Cardiac fibroblast (primary cell): ENCODE data around the gene ARID3A.

ENCODE experiments used
- DNase-seq, 2 donors: peaks; one replicate each; pipeline versions ENCODE4 v3.0.0 to v3.0.0-alpha.2; 2010; ENCODE audit warnings: low read depth in 2 of 2
- H3K4me3 ChIP-seq, 2 donors: replicated peaks in 1 of 2; 1 replicate in 1 of 2; 2 replicates in 1 of 2; pipeline ENCODE4 v1.5.1; 2011; ENCODE audit warnings: low read depth in 2 of 2, low read length in 2 of 2, mild to moderate bottlenecking in 2 of 2, moderate library complexity in 1 of 2
- TF ChIP-seq, protein P1 (sequence below): IDR thresholded peaks from one replicate; pipeline ENCODE4 v1.5.1; 2011; ENCODE audit warnings: low read depth, mild to moderate bottlenecking, low read length, inconsistent platforms

ARID3A gene

DNA sequence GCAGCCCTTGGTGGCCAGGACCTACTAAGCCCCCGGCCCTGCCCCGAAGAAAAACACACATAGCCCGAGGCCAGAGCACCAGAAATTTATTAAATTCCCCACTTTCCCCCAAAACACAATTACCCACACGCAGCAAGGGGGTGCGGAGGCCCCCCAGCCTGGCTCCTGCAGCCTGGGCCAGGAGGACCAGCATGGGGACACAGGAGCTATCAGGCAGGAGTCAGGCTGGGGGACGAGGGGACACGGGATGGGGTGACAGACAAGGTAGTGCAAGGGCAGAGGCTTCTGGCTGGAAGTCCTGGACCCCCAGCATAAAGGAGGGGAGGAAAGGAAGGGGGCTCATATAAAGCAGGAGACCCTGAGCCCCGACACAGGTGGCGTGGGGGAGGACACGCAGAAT is 29.4 kb upstream of the ARID3A start:
- DNase-seq: no peak
- H3K4me3 ChIP-seq: no peak overlapping the region
- TF ChIP-seq, protein P1, sequence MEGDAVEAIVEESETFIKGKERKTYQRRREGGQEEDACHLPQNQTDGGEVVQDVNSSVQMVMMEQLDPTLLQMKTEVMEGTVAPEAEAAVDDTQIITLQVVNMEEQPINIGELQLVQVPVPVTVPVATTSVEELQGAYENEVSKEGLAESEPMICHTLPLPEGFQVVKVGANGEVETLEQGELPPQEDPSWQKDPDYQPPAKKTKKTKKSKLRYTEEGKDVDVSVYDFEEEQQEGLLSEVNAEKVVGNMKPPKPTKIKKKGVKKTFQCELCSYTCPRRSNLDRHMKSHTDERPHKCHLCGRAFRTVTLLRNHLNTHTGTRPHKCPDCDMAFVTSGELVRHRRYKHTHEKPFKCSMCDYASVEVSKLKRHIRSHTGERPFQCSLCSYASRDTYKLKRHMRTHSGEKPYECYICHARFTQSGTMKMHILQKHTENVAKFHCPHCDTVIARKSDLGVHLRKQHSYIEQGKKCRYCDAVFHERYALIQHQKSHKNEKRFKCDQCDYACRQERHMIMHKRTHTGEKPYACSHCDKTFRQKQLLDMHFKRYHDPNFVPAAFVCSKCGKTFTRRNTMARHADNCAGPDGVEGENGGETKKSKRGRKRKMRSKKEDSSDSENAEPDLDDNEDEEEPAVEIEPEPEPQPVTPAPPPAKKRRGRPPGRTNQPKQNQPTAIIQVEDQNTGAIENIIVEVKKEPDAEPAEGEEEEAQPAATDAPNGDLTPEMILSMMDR: no peak

DNA sequence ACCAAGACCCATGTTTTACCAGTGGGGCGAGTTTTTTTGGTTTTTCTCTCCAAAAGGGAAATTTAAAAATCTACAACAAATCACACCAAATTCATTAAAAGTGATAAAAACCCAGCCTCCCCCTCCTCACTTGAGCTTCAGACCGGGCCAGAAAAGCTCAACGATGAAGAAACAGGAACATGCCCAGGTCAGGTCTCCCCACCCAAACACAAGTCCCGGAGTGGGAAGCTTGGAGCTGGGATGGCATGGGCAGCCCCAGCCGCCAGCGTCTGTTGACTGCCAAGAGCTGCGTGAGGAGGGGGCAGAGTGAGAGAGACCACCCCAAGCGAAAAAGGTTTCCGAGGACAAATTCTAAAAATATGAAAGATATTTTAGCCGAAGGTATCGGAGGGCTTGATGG is 28.8 kb upstream of the ARID3A start:
- TF ChIP-seq, protein P1: no peak
- no peak for DNase-seq
- no peak overlapping the region for H3K4me3 ChIP-seq

DNA sequence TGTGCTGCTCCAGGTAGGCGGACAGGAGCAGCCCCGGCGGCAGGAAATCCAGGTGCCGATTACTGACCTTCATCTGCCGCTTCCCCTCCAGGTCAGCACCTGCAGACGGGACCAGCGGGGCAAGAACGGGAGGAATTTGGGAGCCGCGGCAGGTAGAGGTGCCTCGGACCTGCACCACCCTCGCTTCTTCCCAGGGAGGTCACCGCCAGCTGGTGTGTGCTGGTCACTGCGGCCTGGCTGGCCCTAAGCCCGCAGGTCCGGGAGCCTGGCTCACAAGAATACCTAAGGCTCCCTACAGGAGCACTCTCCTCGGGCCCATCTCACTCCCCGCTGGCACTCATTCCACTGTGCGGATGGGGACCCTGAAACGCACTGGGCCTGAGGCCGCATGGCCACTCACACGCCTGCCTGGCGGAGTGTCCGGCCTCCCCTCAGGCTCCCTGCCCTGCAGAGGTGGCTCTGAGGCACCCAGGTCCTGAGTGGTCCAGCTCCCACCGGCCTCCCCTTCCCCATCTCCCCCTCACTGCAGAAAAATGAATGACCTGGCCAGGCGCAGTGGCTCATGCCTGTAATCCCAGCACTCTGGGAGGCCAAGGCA is 28.3 kb upstream of the ARID3A start:
- no peak for DNase-seq
- TF ChIP-seq, protein P1: no peak
- H3K4me3 ChIP-seq: no peak overlapping the region

DNA sequence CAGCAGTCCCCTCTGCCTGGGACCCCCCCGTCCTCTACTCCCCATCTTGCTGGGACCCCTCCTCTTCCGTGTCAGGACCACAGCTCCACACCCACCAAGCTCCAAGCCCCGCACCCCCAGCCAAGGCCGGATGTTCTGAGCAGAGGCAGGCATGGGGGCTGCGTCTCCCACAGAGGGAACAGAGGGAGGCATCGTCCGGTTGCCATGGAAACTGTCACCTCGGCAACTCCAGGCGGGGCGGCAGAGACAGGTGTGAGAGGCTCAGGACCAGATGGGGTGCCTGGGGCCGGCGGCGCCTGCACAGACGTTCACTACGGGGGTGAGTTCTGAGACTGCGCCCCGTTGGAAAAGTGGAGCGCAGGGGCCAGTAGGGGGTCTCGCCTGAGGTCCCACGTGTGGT is 27.2 kb upstream of the ARID3A start:
- TF ChIP-seq, protein P1: no peak
- no peak overlapping the region for H3K4me3 ChIP-seq
- DNase-seq: no peak

DNA sequence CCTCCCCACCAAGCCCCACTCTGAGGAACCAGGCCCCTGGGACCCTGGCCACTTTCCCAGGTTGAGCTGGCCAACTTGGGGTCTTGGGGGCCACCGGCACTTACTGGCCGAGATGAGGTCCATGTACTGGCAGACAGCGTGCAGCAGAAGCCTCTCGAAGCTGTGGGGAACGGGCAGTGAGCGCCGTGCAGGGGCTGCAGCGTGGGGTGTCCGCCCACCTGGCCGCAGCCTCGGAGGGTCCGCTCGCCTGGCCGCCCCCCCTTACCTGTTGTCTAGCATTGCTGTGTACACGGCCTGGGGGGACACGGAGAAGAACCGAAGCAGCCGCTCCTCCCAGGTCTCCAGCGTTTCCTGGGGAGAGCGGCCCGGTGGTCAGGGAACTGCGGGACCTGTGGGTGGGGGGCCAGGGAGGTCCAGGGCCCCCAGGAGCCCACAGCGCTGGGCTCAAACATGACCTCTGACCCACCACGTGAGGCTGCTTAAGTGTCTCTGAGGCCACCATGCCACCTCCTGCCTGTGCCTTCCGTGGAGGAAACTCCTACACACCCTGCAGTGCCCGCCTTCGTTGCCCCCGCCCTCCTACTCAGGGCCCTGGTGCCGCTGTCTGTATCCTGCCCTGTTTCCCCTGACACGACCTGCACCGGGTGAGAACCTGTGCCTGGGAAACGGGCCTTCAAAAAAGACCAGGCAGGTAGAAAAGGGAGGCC is 26.3 kb upstream of the ARID3A start:
- no peak overlapping the region for H3K4me3 ChIP-seq
- no peak for DNase-seq
- TF ChIP-seq, protein P1: no peak

DNA sequence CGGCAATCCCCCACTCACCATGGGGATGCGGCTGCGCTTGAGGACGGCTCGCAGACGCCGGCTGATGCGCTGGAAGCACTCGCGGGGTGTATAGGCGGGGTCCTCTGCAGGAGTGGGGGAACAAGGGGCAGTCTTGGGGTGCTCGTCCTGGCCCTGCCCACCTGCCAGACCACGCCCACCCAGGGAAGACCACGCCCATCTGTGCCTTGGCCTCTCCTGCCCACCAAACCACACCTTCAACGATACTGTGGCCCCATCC is 25.9 kb upstream of the ARID3A start:
- no peak overlapping the region for H3K4me3 ChIP-seq
- no peak for DNase-seq
- TF ChIP-seq, protein P1: no peak
